Transverse colon (tissue), 4 donors: ENCODE measurements around the gene GPC6. TPM values are rescaled to one million over a fixed set of nuclear protein-coding genes. Genes with fewer than 3 reads are reported as not detected.

Source experiments
- DNase-seq: peaks from one replicate; pipeline ENCODE4 v3.0.0-alpha.2; 2019
- H3K27ac ChIP-seq, 4 donors: fragments of 200-600 bp; sonication (generic); 2 replicates each; pipeline ENCODE4 v1.5.1; 2016 to 2018; ENCODE audit warnings: inconsistent platforms in 4 of 4
- H3K27me3 ChIP-seq: fragments of 200-600 bp; sonication (generic); 2 replicates; pipeline ENCODE4 v1.5.1; 2017; ENCODE audit warnings: inconsistent platforms
- H3K36me3 ChIP-seq, 4 donors: fragments of 200-600 bp; sonication (generic); 2 replicates each; pipeline ENCODE4 v1.5.1; 2017 to 2019; ENCODE audit warnings: inconsistent platforms in 4 of 4
- H3K4me1 ChIP-seq, 4 donors: fragments of 200-600 bp; sonication (generic); 2 replicates each; pipeline ENCODE4 v1.5.1; 2017 to 2020; ENCODE audit warnings: inconsistent platforms in 4 of 4
- H3K4me3 ChIP-seq, 4 donors: fragments of 200-600 bp; sonication (generic); 1 replicate in 1 of 4; 2 replicates in 3 of 4; pipeline versions ENCODE4 v1.5.1 to v1.6.1; 2017 to 2019; ENCODE audit warnings: inconsistent platforms in 4 of 4
- H3K9me3 ChIP-seq, 2 donors: fragments of 200-600 bp; sonication (generic); 2 replicates each; pipeline ENCODE4 v1.5.1; 2017 to 2019; ENCODE audit warnings: inconsistent platforms in 2 of 2
- EP300 ChIP-seq: sonication (generic); formaldehyde crosslinking; IDR thresholded peaks from one replicate; pipeline ENCODE4 v1.6.1; 2017; ENCODE audit warnings: antibody characterized with exemption, low read depth
- POLR2A ChIP-seq: fragments of 450-650 bp; IDR thresholded peaks from one replicate; pipeline ENCODE4 v1.6.1; 2016; ENCODE audit warnings: antibody characterized with exemption, mild to moderate bottlenecking, moderate library complexity
- POLR2AphosphoS5 ChIP-seq, 3 donors: sonication (generic); formaldehyde crosslinking; IDR thresholded peaks; one replicate each; pipeline ENCODE4 v1.6.1; 2016; ENCODE audit warnings: antibody characterized with exemption in 3 of 3
- WGBS, 2 donors: methylation state at CpG; one replicate each; pipeline ENCODE4 v1.1.5; 2018; ENCODE audit warnings: low coverage in 1 of 2; 5-methylcytosine and 5-hydroxymethylcytosine counted together
- in situ Hi-C, 4 donors: fragments of 200-750 bp; cut with MboI; loops; one replicate each; pipeline versions ENCODE4 v1.15.0 to v1.15.1; 2017; ENCODE audit warnings: low sequenced_read_pairs in 3 of 4, low pct_ligation_motif_present in 1 of 4, low pct_unique_long_range_greater_than_20kb in 1 of 4
- intact Hi-C: fragments of 100-400 bp; cut with DNase I; formaldehyde crosslinking; loops from one replicate; pipeline ENCODE4 v1.15.1; 2023; ENCODE audit warnings: low total_unique reads
- total RNA-seq, 4 donors: library from RNA; depleted of rRNA; stranded (reverse); fragments of >200 nt; gene quantifications; one replicate each; pipeline ENCODE4 v1.1.0, GENCODE V29; 2016
- TF ChIP-seq, protein P1 (sequence below), 5 experiments: fragments of 200-600 bp in 3 of 5; fragments of 450-650 bp in 2 of 5; sonication (generic) in 3 of 5; IDR thresholded peaks; 1 replicate in 2 of 5; 2 replicates in 3 of 5; pipeline ENCODE4 v1.5.1; 2016 to 2017; ENCODE audit warnings: antibody characterized with exemption in 5 of 5, inconsistent platforms in 3 of 5, mild to moderate bottlenecking in 2 of 5, moderate library complexity in 1 of 5

GPC6 gene
- total RNA-seq, 4 donors from 2014 or later, result 0.75 to 5.7 (median 4.0) TPM

DNA sequence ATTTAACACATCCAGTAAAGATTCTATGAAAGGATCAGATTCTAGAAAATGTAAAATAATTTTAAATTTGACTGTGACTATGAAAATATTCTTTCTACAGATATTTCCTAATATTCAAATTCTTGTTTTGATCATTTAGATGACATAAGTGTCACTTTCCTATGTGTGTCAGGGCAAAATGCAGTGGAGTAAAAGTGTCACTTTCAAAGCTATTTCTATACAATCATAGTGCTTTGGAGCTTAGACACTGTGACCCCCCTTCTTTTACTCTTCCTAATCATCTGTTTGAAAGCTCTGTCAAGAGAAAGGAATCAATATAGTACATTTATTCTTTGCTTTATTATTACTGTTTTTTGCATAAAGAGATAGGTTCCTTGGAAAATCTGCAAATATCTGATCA is 760.9 kb downstream of the GPC6 start:
- intact Hi-C loops, result no loop called here
- no peak overlapping the region for H3K27ac ChIP-seq
- H3K4me1 ChIP-seq, result peaks cover 0 to 4% (median 0%) of the 10 kb centered on the region in 4 donors
- in situ Hi-C loops, result no loop called here
- no peaks in the 10 kb centered on the region for H3K9me3 ChIP-seq
- TF ChIP-seq POLR2A (no peak), POLR2AphosphoS5 (IDR thresholded peaks at IDR 0.05) (no peak), EP300 (no peak)
- TF ChIP-seq, protein P1, sequence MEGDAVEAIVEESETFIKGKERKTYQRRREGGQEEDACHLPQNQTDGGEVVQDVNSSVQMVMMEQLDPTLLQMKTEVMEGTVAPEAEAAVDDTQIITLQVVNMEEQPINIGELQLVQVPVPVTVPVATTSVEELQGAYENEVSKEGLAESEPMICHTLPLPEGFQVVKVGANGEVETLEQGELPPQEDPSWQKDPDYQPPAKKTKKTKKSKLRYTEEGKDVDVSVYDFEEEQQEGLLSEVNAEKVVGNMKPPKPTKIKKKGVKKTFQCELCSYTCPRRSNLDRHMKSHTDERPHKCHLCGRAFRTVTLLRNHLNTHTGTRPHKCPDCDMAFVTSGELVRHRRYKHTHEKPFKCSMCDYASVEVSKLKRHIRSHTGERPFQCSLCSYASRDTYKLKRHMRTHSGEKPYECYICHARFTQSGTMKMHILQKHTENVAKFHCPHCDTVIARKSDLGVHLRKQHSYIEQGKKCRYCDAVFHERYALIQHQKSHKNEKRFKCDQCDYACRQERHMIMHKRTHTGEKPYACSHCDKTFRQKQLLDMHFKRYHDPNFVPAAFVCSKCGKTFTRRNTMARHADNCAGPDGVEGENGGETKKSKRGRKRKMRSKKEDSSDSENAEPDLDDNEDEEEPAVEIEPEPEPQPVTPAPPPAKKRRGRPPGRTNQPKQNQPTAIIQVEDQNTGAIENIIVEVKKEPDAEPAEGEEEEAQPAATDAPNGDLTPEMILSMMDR (IDR thresholded peaks at IDR 0.05), result no peak
- H3K36me3 ChIP-seq, result no peaks in the 10 kb centered on the region
- H3K4me3 ChIP-seq, result no peak overlapping the region
- no peaks in the 10 kb centered on the region for H3K27me3 ChIP-seq
- DNase-seq, result no peak

DNA sequence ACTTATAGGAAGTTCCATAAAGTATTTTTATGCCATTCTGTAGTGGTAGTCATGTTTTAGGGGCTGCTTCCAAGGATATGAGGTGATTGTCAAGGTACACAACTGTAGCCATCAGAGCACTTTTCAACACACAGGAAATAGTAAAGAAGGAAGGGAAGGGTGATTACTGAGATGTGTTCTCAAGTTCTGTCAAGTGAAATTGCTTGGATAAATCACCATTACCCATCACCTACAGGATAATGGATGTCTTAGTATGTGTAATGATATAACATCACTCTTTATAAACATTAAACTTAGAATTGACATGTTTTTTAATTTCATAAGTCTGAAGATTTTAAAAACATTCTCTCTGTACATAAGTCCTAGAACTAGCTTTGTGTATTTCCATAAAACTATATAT is 765.0 kb downstream of the GPC6 start:
- Histone ChIP-seq H3K9me3 (no peaks in the 10 kb centered on the region), H3K27ac (no peak overlapping the region), H3K36me3 (no peaks in the 10 kb centered on the region), H3K27me3 (no peaks in the 10 kb centered on the region), H3K4me1 (no peaks in the 10 kb centered on the region), H3K4me3 (no peak overlapping the region)
- in situ Hi-C loops (no loop called here), intact Hi-C loops (no loop called here)
- DNase-seq, result no peak
- TF ChIP-seq EP300, result no peak
- no peak for TF ChIP-seq POLR2AphosphoS5 (IDR thresholded peaks at IDR 0.05)
- no peak for TF ChIP-seq POLR2A
- TF ChIP-seq, protein P1 (IDR thresholded peaks at IDR 0.05), result no peak

DNA sequence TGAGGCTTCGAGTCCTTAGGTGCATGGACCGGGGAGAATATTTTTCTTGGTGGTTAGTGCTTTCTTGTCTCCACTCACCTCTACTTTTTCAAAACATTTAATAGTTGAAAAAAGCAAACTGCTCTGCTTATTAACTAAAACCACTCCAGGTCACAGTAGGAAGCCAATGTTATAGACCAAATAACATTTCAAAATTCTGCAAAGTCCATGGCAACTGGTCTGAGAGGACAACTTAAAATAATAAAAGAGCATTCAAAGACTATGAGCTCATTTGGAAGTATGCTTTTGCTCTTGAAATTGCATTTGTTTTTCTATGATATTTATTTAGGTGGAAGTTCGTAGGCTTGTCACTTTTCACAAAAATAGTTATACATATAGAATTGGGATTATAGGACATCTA is 769.9 kb downstream of the GPC6 start:
- WGBS, 2 donors, result 83 to 92% methylated on average over 3 of the region's 3 CpGs
- H3K27me3 ChIP-seq, result no peaks in the 10 kb centered on the region
- DNase-seq, result no peak
- H3K4me1 ChIP-seq, result no peaks in the 10 kb centered on the region
- in situ Hi-C loops, result no loop called here
- H3K36me3 ChIP-seq, result no peaks in the 10 kb centered on the region
- TF ChIP-seq EP300 (no peak), POLR2AphosphoS5 (IDR thresholded peaks at IDR 0.05) (no peak), POLR2A (no peak)
- TF ChIP-seq, protein P1 (IDR thresholded peaks at IDR 0.05), result no peak
- intact Hi-C loops, result no loop called here
- H3K4me3 ChIP-seq, result no peak overlapping the region
- no peaks in the 10 kb centered on the region for H3K9me3 ChIP-seq
- no peak overlapping the region for H3K27ac ChIP-seq

DNA sequence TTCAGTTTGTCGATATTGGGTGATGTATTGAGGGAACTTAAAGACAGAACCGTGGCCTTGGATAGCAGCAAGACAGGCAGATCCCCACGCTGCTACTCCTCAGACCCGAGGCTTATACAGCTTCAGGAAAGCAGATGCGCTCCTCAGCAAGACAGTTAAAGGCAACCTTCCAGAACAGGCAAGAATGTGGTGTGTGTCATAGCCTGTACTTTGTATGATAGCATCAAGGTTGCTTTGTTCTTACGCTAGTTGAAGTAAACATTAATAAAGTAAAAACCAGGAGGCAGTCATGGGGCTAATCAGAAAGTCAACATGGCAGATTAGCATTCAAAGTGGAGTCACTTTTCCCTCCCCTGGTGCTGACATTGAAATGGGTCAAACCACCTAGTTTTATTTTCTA is 779.7 kb downstream of the GPC6 start:
- Histone ChIP-seq H3K9me3 (no peaks in the 10 kb centered on the region), H3K36me3 (no peaks in the 10 kb centered on the region), H3K27me3 (no peaks in the 10 kb centered on the region), H3K4me1 (no peaks in the 10 kb centered on the region), H3K4me3 (no peak overlapping the region), H3K27ac (no peak overlapping the region)
- TF ChIP-seq EP300 (no peak), POLR2A (no peak), POLR2AphosphoS5 (IDR thresholded peaks at IDR 0.05) (no peak)
- TF ChIP-seq, protein P1 (IDR thresholded peaks at IDR 0.05), result no peak
- in situ Hi-C loops (no loop called here), intact Hi-C loops (no loop called here)
- no peak for DNase-seq
- 67 to 88% methylated on average over 1 to 6 of the region's 6 CpGs for WGBS, 2 donors
